GM15510 (cell line): ENCODE results near the gene FRMPD4.

Experiments
- POLR2A ChIP-seq: IDR thresholded peaks from 3 replicates; pipeline ENCODE4 v1.6.1; 2011; ENCODE audit warnings: borderline replicate concordance; ENCODE audit not compliant: insufficient read length; ENCODE audit errors: extremely low read depth

The FRMPD4 gene

GRCh38 chrX:12239356-12240082, 101.2 kb downstream of the FRMPD4 start:
- no peak for TF ChIP-seq POLR2A

- TF ChIP-seq POLR2A: no peak
These were observed 102.2 kb downstream of the FRMPD4 start for GRCh38 chrX:12240491-12240890.

- TF ChIP-seq POLR2A: no peak
These were observed 102.8 kb downstream of the FRMPD4 start for GRCh38 chrX:12241026-12241425.

GRCh38 chrX:12245650-12246645, 107.7 kb downstream of the FRMPD4 start:
- TF ChIP-seq POLR2A: no peak

GRCh38 chrX:12249997-12250396, 111.7 kb downstream of the FRMPD4 start:
- no peak for TF ChIP-seq POLR2A

- no peak for TF ChIP-seq POLR2A
These were observed 124.9 kb downstream of the FRMPD4 start for GRCh38 chrX:12263211-12263610.

- TF ChIP-seq POLR2A: no peak
These were observed 131.2 kb downstream of the FRMPD4 start for GRCh38 chrX:12269484-12269883.

GRCh38 chrX:12278151-12278550, 139.9 kb downstream of the FRMPD4 start:
- TF ChIP-seq POLR2A: no peak

- TF ChIP-seq POLR2A: no peak
These were observed 144.7 kb downstream of the FRMPD4 start for GRCh38 chrX:12282991-12283390.

- no peak for TF ChIP-seq POLR2A
These were observed 154.9 kb downstream of the FRMPD4 start for GRCh38 chrX:12292996-12293765.

GRCh38 chrX:12297353-12297752, 159.1 kb downstream of the FRMPD4 start:
- no peak for TF ChIP-seq POLR2A

- TF ChIP-seq POLR2A: no peak
These were observed 163.0 kb downstream of the FRMPD4 start for GRCh38 chrX:12301288-12301687.

GRCh38 chrX:12304261-12304660, 166.0 kb downstream of the FRMPD4 start:
- no peak for TF ChIP-seq POLR2A

GRCh38 chrX:12307961-12308360, 169.7 kb downstream of the FRMPD4 start:
- TF ChIP-seq POLR2A: no peak

GRCh38 chrX:12308420-12308819, 170.1 kb downstream of the FRMPD4 start:
- no peak for TF ChIP-seq POLR2A
